Choroid plexus epithelial cell (primary cell): ENCODE measurements around the gene ATF7.
"Not testable (repeated sequence)": the region's sequence is repeated elsewhere in the genome, so short reads cannot be mapped to it uniquely, and the experiment has no call there.

Experiments
- DNase-seq: peaks from one replicate; pipeline ENCODE4 v3.0.0-alpha.2; 2010; ENCODE audit warnings: low read depth
- H3K4me3 ChIP-seq: 2 replicates; pipeline ENCODE4 v1.5.1; 2011; ENCODE audit warnings: low read depth, mild to moderate bottlenecking, control low read depth, low read length, moderate library complexity
- TF ChIP-seq, protein P1 (sequence below): conservative IDR thresholded peaks from 2 replicates; pipeline ENCODE4 v1.5.1; 2011; ENCODE audit warnings: low read depth, mild to moderate bottlenecking, control low read depth, inconsistent platforms, low read length, moderate library complexity

Gene ATF7

DNA sequence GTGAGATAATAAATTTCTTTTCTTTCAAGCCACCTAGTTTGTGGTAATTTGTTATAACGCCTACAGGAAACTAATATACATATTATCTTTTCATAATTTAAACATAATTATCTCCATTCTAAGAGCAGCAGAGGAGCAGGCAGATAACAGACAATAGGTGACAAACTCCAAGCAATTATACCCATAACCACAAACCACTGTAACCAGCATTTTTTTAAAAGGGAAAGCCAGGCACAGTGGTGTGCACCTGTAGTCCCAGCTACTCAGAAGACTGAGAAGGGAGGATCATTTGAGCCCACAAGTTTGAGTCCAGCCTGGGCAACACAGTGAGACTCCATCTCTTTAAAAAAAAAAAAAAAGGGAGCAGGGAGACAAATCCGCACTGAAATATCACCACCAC lies 54.9 kb downstream of the ATF7 start:
- H3K4me3 ChIP-seq = no peak overlapping the region
- DNase-seq = no peak
- TF ChIP-seq, protein P1, sequence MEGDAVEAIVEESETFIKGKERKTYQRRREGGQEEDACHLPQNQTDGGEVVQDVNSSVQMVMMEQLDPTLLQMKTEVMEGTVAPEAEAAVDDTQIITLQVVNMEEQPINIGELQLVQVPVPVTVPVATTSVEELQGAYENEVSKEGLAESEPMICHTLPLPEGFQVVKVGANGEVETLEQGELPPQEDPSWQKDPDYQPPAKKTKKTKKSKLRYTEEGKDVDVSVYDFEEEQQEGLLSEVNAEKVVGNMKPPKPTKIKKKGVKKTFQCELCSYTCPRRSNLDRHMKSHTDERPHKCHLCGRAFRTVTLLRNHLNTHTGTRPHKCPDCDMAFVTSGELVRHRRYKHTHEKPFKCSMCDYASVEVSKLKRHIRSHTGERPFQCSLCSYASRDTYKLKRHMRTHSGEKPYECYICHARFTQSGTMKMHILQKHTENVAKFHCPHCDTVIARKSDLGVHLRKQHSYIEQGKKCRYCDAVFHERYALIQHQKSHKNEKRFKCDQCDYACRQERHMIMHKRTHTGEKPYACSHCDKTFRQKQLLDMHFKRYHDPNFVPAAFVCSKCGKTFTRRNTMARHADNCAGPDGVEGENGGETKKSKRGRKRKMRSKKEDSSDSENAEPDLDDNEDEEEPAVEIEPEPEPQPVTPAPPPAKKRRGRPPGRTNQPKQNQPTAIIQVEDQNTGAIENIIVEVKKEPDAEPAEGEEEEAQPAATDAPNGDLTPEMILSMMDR = no peak

- no peak overlapping the region for H3K4me3 ChIP-seq
- TF ChIP-seq, protein P1 = no peak
Observed at GRCh38 chr12:53568809-53569557, 57.2 kb downstream of the ATF7 start.

GRCh38 chr12:53567961-53568808 lies 58.0 kb downstream of the ATF7 start:
- TF ChIP-seq, protein P1 = no peak
- DNase-seq = peak; percentile 62
- no peak overlapping the region for H3K4me3 ChIP-seq

More at GRCh38 chr12:53568809-53569557, 57.2 kb downstream of the ATF7 start:
- peak; percentile 83 for DNase-seq

DNA sequence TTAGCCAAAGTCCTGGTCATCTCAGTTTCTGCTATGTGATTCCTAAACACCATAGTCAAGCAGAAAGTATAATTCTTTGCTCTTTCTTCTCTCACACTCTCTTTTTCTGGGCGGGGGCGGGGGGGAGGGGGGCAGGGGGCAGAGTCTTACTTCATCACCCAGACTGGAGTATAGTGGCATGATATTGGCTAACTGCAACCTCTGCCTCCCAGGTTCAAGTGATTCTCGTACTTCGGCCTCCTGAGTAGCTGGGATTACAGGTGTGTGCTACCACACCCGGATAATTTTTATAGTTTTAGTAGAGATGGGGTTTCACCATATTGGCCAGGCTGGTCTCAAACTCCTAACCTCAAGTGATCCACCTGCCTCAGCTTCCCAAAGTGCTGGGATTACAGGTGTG lies 60.8 kb downstream of the ATF7 start:
- DNase-seq, H3K4me3 ChIP-seq: not testable (repeated sequence)

DNA sequence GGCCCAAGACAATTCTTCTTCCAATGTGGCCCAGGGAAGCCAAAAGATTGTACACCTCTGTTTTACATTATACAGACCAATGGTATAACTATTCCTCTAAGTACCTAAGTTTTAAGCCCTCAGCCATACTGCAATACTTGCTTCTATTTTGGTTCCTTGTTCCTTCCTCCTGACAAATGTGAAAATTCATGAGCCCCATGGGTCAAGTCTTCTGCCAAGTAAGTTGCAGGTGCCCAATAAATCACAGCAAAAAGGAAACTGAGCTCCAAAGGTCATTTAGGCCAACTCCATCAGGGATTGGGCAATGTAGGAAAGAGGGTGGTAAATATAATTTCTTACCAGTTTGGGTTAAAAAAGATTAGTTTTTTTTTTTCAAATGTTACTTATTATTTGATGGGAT lies 61.2 kb downstream of the ATF7 start:
- H3K4me3 ChIP-seq = no peak overlapping the region
- TF ChIP-seq, protein P1 = no peak
- no peak for DNase-seq

- DNase-seq = no peak
- TF ChIP-seq, protein P1 = no peak
- no peak overlapping the region for H3K4me3 ChIP-seq
Observed at GRCh38 chr12:53564278-53564677, 61.9 kb downstream of the ATF7 start.

- no peak overlapping the region for H3K4me3 ChIP-seq
- TF ChIP-seq, protein P1 = no peak
- no peak for DNase-seq
Observed at GRCh38 chr12:53563452-53564028, 62.6 kb downstream of the ATF7 start.
